GM19193 (cell line): ENCODE data around the gene SMPD2.

Source experiments
- POLR2A ChIP-seq: IDR thresholded peaks from 4 replicates; pipeline ENCODE4 v1.6.1; 2011; ENCODE audit not compliant: insufficient read depth, insufficient read length; ENCODE audit errors: extremely low read depth

The SMPD2 gene

GRCh38 chr6:109440331-109441068, at the start of gene SMPD2, which contains the start of gene PPIL6:
SMPD2 (plus strand) TSS chr6:109440724; CDS start chr6:109441122, 398 bp downstream.
PPIL6 (minus strand) TSS chr6:109440628; CDS start chr6:109440590, 38 bp downstream.
- TF ChIP-seq POLR2A, result peak; percentile 59

- TF ChIP-seq POLR2A, result no peak
Measured at GRCh38 chr6:109393157-109393885, 47.2 kb upstream of the SMPD2 start.

- no peak for TF ChIP-seq POLR2A
Measured at GRCh38 chr6:109393886-109394281, 46.6 kb upstream of the SMPD2 start.

GRCh38 chr6:109396046-109396718, 44.3 kb upstream of the SMPD2 start:
- no peak for TF ChIP-seq POLR2A

- TF ChIP-seq POLR2A, result no peak
Measured at GRCh38 chr6:109397020-109397419, 43.5 kb upstream of the SMPD2 start.

- TF ChIP-seq POLR2A, result no peak
Measured at GRCh38 chr6:109406196-109406595, 34.3 kb upstream of the SMPD2 start.

- no peak for TF ChIP-seq POLR2A
Measured at GRCh38 chr6:109411034-109411433, 29.5 kb upstream of the SMPD2 start.

- no peak for TF ChIP-seq POLR2A
Measured at GRCh38 chr6:109417646-109418045, 22.9 kb upstream of the SMPD2 start.

- TF ChIP-seq POLR2A, result no peak
Measured at GRCh38 chr6:109420751-109421150, 19.8 kb upstream of the SMPD2 start.

- no peak for TF ChIP-seq POLR2A
Measured at GRCh38 chr6:109421184-109421583, 19.3 kb upstream of the SMPD2 start.

GRCh38 chr6:109424946-109425345, 15.6 kb upstream of the SMPD2 start:
- TF ChIP-seq POLR2A, result no peak

GRCh38 chr6:109428889-109429477, 11.5 kb upstream of the SMPD2 start:
- no peak for TF ChIP-seq POLR2A

GRCh38 chr6:109429496-109429895, 11.0 kb upstream of the SMPD2 start:
- TF ChIP-seq POLR2A, result no peak

GRCh38 chr6:109434456-109434855, 6.1 kb upstream of the SMPD2 start:
- TF ChIP-seq POLR2A, result no peak

- TF ChIP-seq POLR2A, result no peak
Measured at GRCh38 chr6:109436041-109436440, 4.5 kb upstream of the SMPD2 start.
